WTC11 (cell line): ENCODE measurements around the gene MOV10L1.

Experiments used
- ARID4B ChIP-seq: sonication (generic); formaldehyde crosslinking; IDR thresholded peaks from 2 replicates; pipeline ENCODE4 v1.8.0; 2023; ENCODE audit warnings: missing genetic modification reagents, mild to moderate bottlenecking, borderline replicate concordance
- CTCF ChIP-seq: fragments of 200-600 bp; IDR thresholded peaks from 2 replicates; pipeline ENCODE4 v1.8.0; 2022; ENCODE audit warnings: antibody characterized with exemption
- FOXK1 ChIP-seq: sonication (generic); formaldehyde crosslinking; IDR thresholded peaks from 2 replicates; pipeline ENCODE4 v1.8.0; 2022; ENCODE audit warnings: mild to moderate bottlenecking, moderate library complexity, missing genetic modification reagents
- IRF1 ChIP-seq: sonication (generic); formaldehyde crosslinking; IDR thresholded peaks from 2 replicates; pipeline ENCODE4 v1.8.0; 2023; ENCODE audit warnings: missing genetic modification reagents
- JUN ChIP-seq: sonication (generic); formaldehyde crosslinking; IDR thresholded peaks from 2 replicates; pipeline ENCODE4 v1.8.0; 2023; ENCODE audit warnings: mild to moderate bottlenecking, missing genetic modification reagents
- MAX ChIP-seq: sonication (generic); formaldehyde crosslinking; IDR thresholded peaks from 2 replicates; pipeline ENCODE4 v1.8.0; 2022; ENCODE audit warnings: mild to moderate bottlenecking, missing genetic modification reagents
- USF2 ChIP-seq: sonication (generic); formaldehyde crosslinking; IDR thresholded peaks from 2 replicates; pipeline ENCODE4 v1.8.1; 2023; ENCODE audit warnings: mild to moderate bottlenecking, missing genetic modification reagents, moderate library complexity
- ZSCAN18 ChIP-seq: fragments of 250-450 bp; sonication (Bioruptor Pico); IDR thresholded peaks from 2 replicates; pipeline ENCODE4 v2.1.2; 2022; ENCODE audit warnings: mild to moderate bottlenecking, moderate library complexity

GRCh38 chr22:50173311-50173982 lies 83.6 kb downstream of the MOV10L1 start:
- TF ChIP-seq USF2 (CRISPR knock-in tag) (no peak), CTCF (no peak), MAX (no peak), JUN (CRISPR knock-in tag) (no peak), ZSCAN18 (CRISPR knock-in tag) (no peak), ARID4B (no peak), IRF1 (CRISPR knock-in tag) (no peak), FOXK1 (CRISPR knock-in tag) (no peak)
